K562 (cell line): ENCODE results near the gene PRRG4. TPM values are rescaled to one million over a fixed set of nuclear protein-coding genes. Genes with fewer than 3 reads are reported as not detected.
A peak's percentile ranks its signal among the peaks of the same experiment; 100 is the strongest.

Source experiments
- ATAC-seq: fragments of 200-7000 bp; cut with Tn5 transposase; 3 replicates; pipeline ENCODE4 v1.9.1; 2020; ENCODE audit warnings: moderate library complexity
- BruUV-seq: library from RNA; stranded (reverse); fragments of 400-500 nt; replicated peaks from 2 replicates; lab custom pipeline; 2021; lab: Mats Ljungman, UMichigan
- CTCF ChIA-PET: fragments of 300-600 bp; formaldehyde crosslinking; extraction: SDS; loops from one replicate; lab custom pipeline; 2021; ENCODE audit warnings: low intra/inter-chr PET ratio; lab: Yijun Ruan, JAX
- POLR2A ChIA-PET: fragments of 300-600, 350-650 bp; sonication (Branson Sonifier 250); formaldehyde crosslinking; extraction: SDS; loops from one replicate; lab custom pipeline; 2021; ENCODE audit warnings: antibody characterized with exemption, inconsistent platforms; lab: Yijun Ruan, JAX
- DNase-seq, 4 experiments: peaks; one replicate each; pipeline versions ENCODE4 v3.0.0 to v3.0.0-alpha.2; 2011 to 2018; ENCODE audit warnings: low spot score in 3 of 4, mixed read lengths in 3 of 4; ENCODE audit errors: extremely low read depth in 1 of 4
- FAIRE-seq: peaks from 2 replicates; lab custom pipeline; 2011; peaks lifted over from hg19 to GRCh38; lab: Jason Lieb, UNC
- H2AFZ ChIP-seq: 2 replicates; pipeline ENCODE4 v1.6.0; 2011; ENCODE audit warnings: low read depth, low read length, control low read depth, inconsistent platforms
- H3K27ac ChIP-seq: fragments of 200-600 bp; 3 replicates; pipeline ENCODE4 v1.8.0; 2011; ENCODE audit warnings: low read depth, mild to moderate bottlenecking, control low read depth, inconsistent platforms, low read length, moderate library complexity, mixed read lengths; ENCODE audit errors: extremely low read depth
- H3K27me3 ChIP-seq, 2 experiments: fragments of 300-600 bp in 1 of 2; 2 replicates in 1 of 2; 3 replicates in 1 of 2; pipeline versions ENCODE4 v1.6.0 to v1.8.0; 2011; ENCODE audit warnings: inconsistent platforms in 2 of 2, low read length in 2 of 2, mild to moderate bottlenecking in 1 of 2, mixed read lengths in 1 of 2, moderate library complexity in 1 of 2; ENCODE audit not compliant: control insufficient read depth in 2 of 2, insufficient read depth in 2 of 2
- H3K36me3 ChIP-seq: fragments of 300-600 bp; 3 replicates; pipeline ENCODE4 v1.8.0; 2011; ENCODE audit warnings: mild to moderate bottlenecking, low read length, inconsistent platforms; ENCODE audit not compliant: control insufficient read depth, insufficient read depth
- H3K4me1 ChIP-seq, 2 experiments: fragments of 200-600 bp in 1 of 2; replicated peaks in 1 of 2; 2 replicates in 1 of 2; 3 replicates in 1 of 2; pipeline versions ENCODE4 v1.5.1 to v1.8.0; 2011; ENCODE audit warnings: inconsistent platforms in 2 of 2, low read length in 2 of 2, mild to moderate bottlenecking in 1 of 2, mixed read lengths in 1 of 2, moderate library complexity in 1 of 2; ENCODE audit not compliant: control insufficient read depth in 2 of 2, insufficient read depth in 2 of 2
- H3K4me2 ChIP-seq: 2 replicates; pipeline ENCODE4 v1.6.1; 2011; ENCODE audit warnings: low read length, control low read depth, inconsistent platforms, mixed read lengths; ENCODE audit not compliant: insufficient read depth
- H3K4me3 ChIP-seq: fragments of 200-600 bp; sonication (generic), shearing (Covaris generic); 2 replicates; pipeline ENCODE4 v1.5.1; 2016; ENCODE audit warnings: control low read depth, inconsistent platforms
- H3K79me2 ChIP-seq: fragments of 200-600 bp; 3 replicates; pipeline ENCODE4 v1.8.0; 2011; ENCODE audit warnings: low read length, inconsistent platforms; ENCODE audit not compliant: control insufficient read depth, insufficient read depth
- H3K9ac ChIP-seq, 2 experiments: 2 replicates each; pipeline versions ENCODE4 v1.6.0 to v1.6.1; 2011; ENCODE audit warnings: low read depth in 2 of 2, low read length in 2 of 2, control low read depth in 1 of 2, inconsistent platforms in 1 of 2, mild to moderate bottlenecking in 1 of 2, mixed read lengths in 1 of 2; ENCODE audit not compliant: insufficient read depth in 1 of 2
- H3K9me1 ChIP-seq: one replicate; pipeline ENCODE4 v1.6.0; 2011; ENCODE audit warnings: inconsistent platforms, mild to moderate bottlenecking, low read length, moderate library complexity; ENCODE audit not compliant: control insufficient read depth, insufficient read depth
- H3K9me3 ChIP-seq: replicated peaks from 2 replicates; pipeline ENCODE4 v1.5.1; 2011; ENCODE audit warnings: low read depth, low read length, inconsistent platforms; ENCODE audit not compliant: control insufficient read depth, insufficient read depth
- H4K20me1 ChIP-seq: replicated peaks from 2 replicates; pipeline ENCODE4 v1.6.1; 2011; ENCODE audit warnings: low read length, inconsistent platforms, mixed read lengths; ENCODE audit not compliant: control insufficient read depth, insufficient read depth
- BRD4 ChIP-seq: fragments of 200-600 bp; sonication (generic); IDR thresholded peaks from 2 replicates; pipeline ENCODE4 v1.6.1; 2017; ENCODE audit warnings: inconsistent platforms
- CCNT2 ChIP-seq: IDR thresholded peaks from 2 replicates; pipeline ENCODE4 v1.6.1; 2011; ENCODE audit warnings: borderline replicate concordance, low read depth, mild to moderate bottlenecking, moderate library complexity, mixed read lengths, low read length; ENCODE audit not compliant: insufficient read length; ENCODE audit errors: extremely low read depth
- CREM ChIP-seq: IDR thresholded peaks from 2 replicates; pipeline ENCODE4 v1.6.1; 2014; ENCODE audit warnings: antibody characterized with exemption, low read depth
- GTF2E2 ChIP-seq: fragments of 200-800 bp; sonication (Bioruptor generic); IDR thresholded peaks from 2 replicates; pipeline ENCODE4 v1.6.1; 2016; ENCODE audit warnings: missing genetic modification characterization, missing compliant biosample characterization
- JUN ChIP-seq, 2 experiments: sonication (generic) in 1 of 2; formaldehyde crosslinking in 1 of 2; IDR thresholded peaks; 2 replicates each; pipeline versions ENCODE4 v1.6.1 to v1.8.0; 2012 to 2022; ENCODE audit warnings: borderline replicate concordance in 2 of 2, mild to moderate bottlenecking in 2 of 2, improper control_type of control experiment in 1 of 2, low read depth in 1 of 2, low read length in 1 of 2, missing genetic modification reagents in 1 of 2
- PCBP2 ChIP-seq: fragments of 200-400 bp; formaldehyde crosslinking; IDR thresholded peaks from 2 replicates; pipeline ENCODE4 v1.6.1; 2018; ENCODE audit warnings: low read length, low read depth, mild to moderate bottlenecking, moderate library complexity; ENCODE audit not compliant: poor library complexity, severe bottlenecking
- ZNF354B ChIP-seq: fragments of 250-450 bp; sonication (Bioruptor Pico); IDR thresholded peaks from 2 replicates; pipeline ENCODE4 v1.4.0; 2020
- ZNF384 ChIP-seq: IDR thresholded peaks from 2 replicates; pipeline ENCODE4 v1.6.1; 2012; ENCODE audit warnings: low read depth, low read length, improper control_type of control experiment
- ZNF57 ChIP-seq: fragments of 450-650 bp; formaldehyde crosslinking; IDR thresholded peaks from 2 replicates; pipeline ENCODE4 v1.4.0; 2020; ENCODE audit warnings: mild to moderate bottlenecking, moderate library complexity
- ZNF77 ChIP-seq: fragments of 250-450 bp; sonication (Bioruptor Pico); IDR thresholded peaks from 2 replicates; pipeline ENCODE4 v1.5.0; 2020
- WGBS: fragments of 100-300 bp; shearing (Covaris generic); methylation state at CpG from one replicate; pipeline ENCODE4 v1.1.6; 2016; ENCODE audit warnings: low coverage, mixed read lengths; ENCODE audit not compliant: insufficient coverage; ENCODE audit errors: missing lambda C conversion rate; 5-methylcytosine and 5-hydroxymethylcytosine counted together
- in situ Hi-C: fragments of 300-500 bp; cut with MboI; formaldehyde crosslinking; loops from 4 replicates; pipeline ENCODE4 v1.15.0; 2018; ENCODE audit warnings: inconsistent platforms, mixed read lengths
- intact Hi-C: fragments of 100-400 bp; cut with micrococcal nuclease; formaldehyde crosslinking; loops from 2 replicates; pipeline ENCODE4 v1.14.2; 2022
- polyA plus RNA-seq, 8 experiments: library from polyadenylated mRNA; depleted of rRNA in 4 of 8; stranded (reverse) in 5 of 8; unstranded in 3 of 8; fragments of >200 nt; fragmentation: Nextera tagmentation in 2 of 8; fragmentation: Illumina TruSeq in 1 of 8; extraction: Ambion mirVana in 2 of 8; extraction: Trizol in 1 of 8; gene quantifications; 2 replicates each; pipeline versions ENCODE4 v1.2.1 to v1.2.3, GENCODE V29; 2011 to 2014; ENCODE audit warnings: inconsistent platforms in 1 of 8, missing spikeins in 1 of 8
- total RNA-seq, 7 experiments: library from RNA; depleted of rRNA in 6 of 7; stranded (reverse); fragments of >200 nt in 6 of 7; fragmentation: Illumina TruSeq in 2 of 7; extraction: Trizol in 2 of 7; gene quantifications; 2 replicates each; pipeline versions ENCODE4 v1.2.1 to v1.2.3, GENCODE V29; 2011 to 2021; ENCODE audit warnings: low replicate concordance in 1 of 7
- TF ChIP-seq, protein P1 (sequence below): fragments of 200-800 bp; sonication (Bioruptor generic); IDR thresholded peaks from 2 replicates; pipeline ENCODE4 v1.6.1; 2017; ENCODE audit warnings: missing genetic modification characterization, missing compliant biosample characterization
- TF ChIP-seq, protein P2 (sequence below): sonication (generic); formaldehyde crosslinking; IDR thresholded peaks from 2 replicates; pipeline ENCODE4 v1.8.0; 2022; ENCODE audit warnings: mild to moderate bottlenecking, missing genetic modification reagents
- TF ChIP-seq, protein P3 (sequence below): fragments of 250-450 bp; sonication (Bioruptor Pico); IDR thresholded peaks from 2 replicates; pipeline ENCODE4 v1.8.0; 2022; ENCODE audit warnings: inconsistent platforms

The PRRG4 gene
- total and polyA plus RNA-seq, 9 of the 15 experiments (the other 6 are each of a cell fraction or from before 2014, with no cell fraction given): not detected

DNA sequence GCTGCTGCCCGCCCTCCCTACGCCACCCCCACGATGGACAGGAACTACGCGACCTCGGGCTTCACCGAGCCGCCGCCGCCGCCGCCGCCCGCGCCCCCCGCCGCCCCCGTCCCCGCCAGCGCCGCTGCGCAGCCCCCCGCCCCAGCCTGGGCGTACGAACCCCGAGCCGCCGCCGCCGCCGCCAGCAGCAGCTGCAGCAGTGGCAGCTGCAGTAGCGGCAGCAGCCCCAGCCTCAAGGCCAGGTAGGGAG lies 63.3 kb downstream of the PRRG4 start:
- Histone ChIP-seq H3K36me3 (peaks cover 18% of the 10 kb centered on the region; the same call in 2 of the 3 replicates), H3K9ac (peak overlapping the region; percentile 93 to 99; a peak in 3 of 4 replicates), H3K4me2 (peak overlapping the region; percentile 83; the same call in 1 of the 2 replicates), H3K79me2 (peaks cover 61% of the 10 kb centered on the region), H3K27me3 (no peaks in the 10 kb centered on the region), H2AFZ (peak overlapping the region; percentile 91), H4K20me1 (peaks cover 11% of the 10 kb centered on the region), H3K9me3 (no peaks in the 10 kb centered on the region), H3K4me1 (peaks cover 9 to 20% of the 10 kb centered on the region in 2 experiments; a peak in 4 of 5 replicates), H3K4me3 (peak overlapping the region; percentile 97), H3K9me1 (no peaks in the 10 kb centered on the region), H3K27ac (peak overlapping the region; percentile 97)
- ChIA-PET CTCF (no interaction called here), POLR2A (interaction anchor here (0.5 to 0.6 kb wide), 2 partner anchors 32 to 59 kb away, joined by 3 read pairs; no protein-coding TSS in a partner anchor)
- ATAC-seq (no peak; the same call in 2 of the 3 replicates), DNase-seq (no peak), FAIRE-seq (no peak)
- in situ Hi-C loops: no loop called here
- intact Hi-C loops: no loop called here
- BruUV-seq: no TSS peak
- WGBS: 3% methylated on average over 13 of the region's 32 CpGs
- TF ChIP-seq ZNF77: no peak
- no peak for TF ChIP-seq CCNT2
- TF ChIP-seq GTF2E2 (tag): 0 out of 2 replicates have a peak, but pooled peaks have one; percentile 25
- no peak for TF ChIP-seq PCBP2
- no peak for TF ChIP-seq JUN (IDR thresholded peaks at IDR 0.05; ENCODE audit: borderline replicate concordance, low read depth, low read length)
- TF ChIP-seq JUN (CRISPR knock-in tag; IDR thresholded peaks at IDR 0.05; ENCODE audit: borderline replicate concordance): no peak
- no peak for TF ChIP-seq ZNF57 (CRISPR knock-in tag)
- TF ChIP-seq, protein P1, sequence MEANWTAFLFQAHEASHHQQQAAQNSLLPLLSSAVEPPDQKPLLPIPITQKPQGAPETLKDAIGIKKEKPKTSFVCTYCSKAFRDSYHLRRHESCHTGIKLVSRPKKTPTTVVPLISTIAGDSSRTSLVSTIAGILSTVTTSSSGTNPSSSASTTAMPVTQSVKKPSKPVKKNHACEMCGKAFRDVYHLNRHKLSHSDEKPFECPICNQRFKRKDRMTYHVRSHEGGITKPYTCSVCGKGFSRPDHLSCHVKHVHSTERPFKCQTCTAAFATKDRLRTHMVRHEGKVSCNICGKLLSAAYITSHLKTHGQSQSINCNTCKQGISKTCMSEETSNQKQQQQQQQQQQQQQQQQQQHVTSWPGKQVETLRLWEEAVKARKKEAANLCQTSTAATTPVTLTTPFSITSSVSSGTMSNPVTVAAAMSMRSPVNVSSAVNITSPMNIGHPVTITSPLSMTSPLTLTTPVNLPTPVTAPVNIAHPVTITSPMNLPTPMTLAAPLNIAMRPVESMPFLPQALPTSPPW (CRISPR knock-in tag): peak; percentile 86
- TF ChIP-seq, protein P2, sequence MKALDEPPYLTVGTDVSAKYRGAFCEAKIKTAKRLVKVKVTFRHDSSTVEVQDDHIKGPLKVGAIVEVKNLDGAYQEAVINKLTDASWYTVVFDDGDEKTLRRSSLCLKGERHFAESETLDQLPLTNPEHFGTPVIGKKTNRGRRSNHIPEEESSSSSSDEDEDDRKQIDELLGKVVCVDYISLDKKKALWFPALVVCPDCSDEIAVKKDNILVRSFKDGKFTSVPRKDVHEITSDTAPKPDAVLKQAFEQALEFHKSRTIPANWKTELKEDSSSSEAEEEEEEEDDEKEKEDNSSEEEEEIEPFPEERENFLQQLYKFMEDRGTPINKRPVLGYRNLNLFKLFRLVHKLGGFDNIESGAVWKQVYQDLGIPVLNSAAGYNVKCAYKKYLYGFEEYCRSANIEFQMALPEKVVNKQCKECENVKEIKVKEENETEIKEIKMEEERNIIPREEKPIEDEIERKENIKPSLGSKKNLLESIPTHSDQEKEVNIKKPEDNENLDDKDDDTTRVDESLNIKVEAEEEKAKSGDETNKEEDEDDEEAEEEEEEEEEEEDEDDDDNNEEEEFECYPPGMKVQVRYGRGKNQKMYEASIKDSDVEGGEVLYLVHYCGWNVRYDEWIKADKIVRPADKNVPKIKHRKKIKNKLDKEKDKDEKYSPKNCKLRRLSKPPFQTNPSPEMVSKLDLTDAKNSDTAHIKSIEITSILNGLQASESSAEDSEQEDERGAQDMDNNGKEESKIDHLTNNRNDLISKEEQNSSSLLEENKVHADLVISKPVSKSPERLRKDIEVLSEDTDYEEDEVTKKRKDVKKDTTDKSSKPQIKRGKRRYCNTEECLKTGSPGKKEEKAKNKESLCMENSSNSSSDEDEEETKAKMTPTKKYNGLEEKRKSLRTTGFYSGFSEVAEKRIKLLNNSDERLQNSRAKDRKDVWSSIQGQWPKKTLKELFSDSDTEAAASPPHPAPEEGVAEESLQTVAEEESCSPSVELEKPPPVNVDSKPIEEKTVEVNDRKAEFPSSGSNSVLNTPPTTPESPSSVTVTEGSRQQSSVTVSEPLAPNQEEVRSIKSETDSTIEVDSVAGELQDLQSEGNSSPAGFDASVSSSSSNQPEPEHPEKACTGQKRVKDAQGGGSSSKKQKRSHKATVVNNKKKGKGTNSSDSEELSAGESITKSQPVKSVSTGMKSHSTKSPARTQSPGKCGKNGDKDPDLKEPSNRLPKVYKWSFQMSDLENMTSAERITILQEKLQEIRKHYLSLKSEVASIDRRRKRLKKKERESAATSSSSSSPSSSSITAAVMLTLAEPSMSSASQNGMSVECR (CRISPR knock-in tag): no peak
- TF ChIP-seq ZNF354B (CRISPR knock-in tag): no peak
- TF ChIP-seq ZNF384: no peak
- peak; percentile 46; the same call in 1 of the 2 replicates for TF ChIP-seq CREM
- TF ChIP-seq, protein P3, sequence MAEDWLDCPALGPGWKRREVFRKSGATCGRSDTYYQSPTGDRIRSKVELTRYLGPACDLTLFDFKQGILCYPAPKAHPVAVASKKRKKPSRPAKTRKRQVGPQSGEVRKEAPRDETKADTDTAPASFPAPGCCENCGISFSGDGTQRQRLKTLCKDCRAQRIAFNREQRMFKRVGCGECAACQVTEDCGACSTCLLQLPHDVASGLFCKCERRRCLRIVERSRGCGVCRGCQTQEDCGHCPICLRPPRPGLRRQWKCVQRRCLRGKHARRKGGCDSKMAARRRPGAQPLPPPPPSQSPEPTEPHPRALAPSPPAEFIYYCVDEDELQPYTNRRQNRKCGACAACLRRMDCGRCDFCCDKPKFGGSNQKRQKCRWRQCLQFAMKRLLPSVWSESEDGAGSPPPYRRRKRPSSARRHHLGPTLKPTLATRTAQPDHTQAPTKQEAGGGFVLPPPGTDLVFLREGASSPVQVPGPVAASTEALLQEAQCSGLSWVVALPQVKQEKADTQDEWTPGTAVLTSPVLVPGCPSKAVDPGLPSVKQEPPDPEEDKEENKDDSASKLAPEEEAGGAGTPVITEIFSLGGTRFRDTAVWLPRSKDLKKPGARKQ (CRISPR knock-in tag): no peak
- no peak for TF ChIP-seq BRD4
